NOMO-1 treated with DMSO at 0.1 percent for 48 hours (cell line): Measurements from ENCODE around the gene CDC42EP5.
"Not testable (repeated sequence)": the region's sequence is repeated elsewhere in the genome, so short reads cannot be mapped to it uniquely, and the experiment has no call there.

Experiments
- DNase-seq: peaks from one replicate; lab custom pipeline; 2025; ENCODE audit not compliant: unreplicated experiment; lab: John Stamatoyannopoulos, UW

Gene CDC42EP5

GRCh38 chr19:54489766-54490165 lies 16.7 kb upstream of the CDC42EP5 start:
- no peak for DNase-seq

- no peak for DNase-seq
Measured at GRCh38 chr19:54489341-54489740, 16.2 kb upstream of the CDC42EP5 start.

- peak; percentile 29 for DNase-seq
Measured at GRCh38 chr19:54485851-54486250, 12.8 kb upstream of the CDC42EP5 start.

- no peak for DNase-seq
Measured at GRCh38 chr19:54484451-54484850, 11.4 kb upstream of the CDC42EP5 start.

GRCh38 chr19:54482889-54483288 lies 9.8 kb upstream of the CDC42EP5 start:
- DNase-seq = peak; percentile 76

GRCh38 chr19:54481326-54481930 lies 8.3 kb upstream of the CDC42EP5 start:
- peak; percentile 67 for DNase-seq

GRCh38 chr19:54480051-54480450 lies 7.0 kb upstream of the CDC42EP5 start:
- peak; percentile 65 for DNase-seq

- DNase-seq = peak; percentile 52
Measured at GRCh38 chr19:54478677-54479266, 5.7 kb upstream of the CDC42EP5 start.

- DNase-seq = no peak
Measured at GRCh38 chr19:54477650-54478049, 4.6 kb upstream of the CDC42EP5 start.

GRCh38 chr19:54475706-54476105 lies 2.6 kb upstream of the CDC42EP5 start:
- DNase-seq = no peak

- DNase-seq = no peak
Measured at GRCh38 chr19:54473892-54474372, 836 bp upstream of the CDC42EP5 start.

- DNase-seq = no peak
Measured at GRCh38 chr19:54470991-54471782, 1.9 kb downstream of the CDC42EP5 start.

GRCh38 chr19:54470276-54470887 lies 2.7 kb downstream of the CDC42EP5 start:
- DNase-seq = no peak

- DNase-seq = no peak
Measured at GRCh38 chr19:54469496-54469934, 3.6 kb downstream of the CDC42EP5 start.

- not testable (repeated sequence) for DNase-seq
Measured at GRCh38 chr19:54466110-54466480, 7.0 kb downstream of the CDC42EP5 start.

GRCh38 chr19:54465426-54466109 lies 7.5 kb downstream of the CDC42EP5 start:
- DNase-seq = no peak

- DNase-seq = peak; percentile 93
Measured at GRCh38 chr19:54464630-54465425, 8.3 kb downstream of the CDC42EP5 start.

- peak; percentile 98 for DNase-seq
Measured at GRCh38 chr19:54464044-54464629, 9.0 kb downstream of the CDC42EP5 start.

- peak; percentile 97 for DNase-seq
Measured at GRCh38 chr19:54463531-54464043, 9.5 kb downstream of the CDC42EP5 start, which contains the start of gene LENG9. LENG9 (minus strand) TSS chr19:54463778; CDS start chr19:54463526, 252 bp downstream.
